SK-N-MC (cell line): ENCODE results near the gene WFDC2.
"Not testable (repeated sequence)": the region's sequence is repeated elsewhere in the genome, so short reads cannot be mapped to it uniquely, and the experiment has no call there.

Experiments used
- DNase-seq: peaks from one replicate; pipeline ENCODE4 v3.0.0-alpha.2; 2011; ENCODE audit warnings: low read depth, low spot score
- H3K27ac ChIP-seq: fragments of 200-600 bp; sonication (generic); 2 replicates; pipeline ENCODE4 v1.5.1; 2016; ENCODE audit warnings: mixed run types
- H3K36me3 ChIP-seq: fragments of 200-600 bp; sonication (generic); 2 replicates; pipeline ENCODE4 v1.6.1; 2017; ENCODE audit warnings: antibody characterized with exemption, low read length, mixed read lengths; ENCODE audit not compliant: insufficient read depth
- H3K4me3 ChIP-seq: fragments of 200-600 bp; sonication (generic); 2 replicates; pipeline ENCODE4 v1.5.1; 2016
- H3K9ac ChIP-seq: fragments of 200-600 bp; sonication (generic); 2 replicates; pipeline ENCODE4 v1.8.0; 2017; ENCODE audit warnings: mixed run types, mixed read lengths; ENCODE audit not compliant: insufficient read length
- H3K9me3 ChIP-seq: fragments of 200-600 bp; sonication (generic); 2 replicates; pipeline ENCODE4 v1.6.1; 2017; ENCODE audit warnings: low read depth, mild to moderate bottlenecking, antibody characterized with exemption, low read length, moderate library complexity, mixed read lengths
- EZH2 ChIP-seq: fragments of 200-600 bp; sonication (generic); IDR thresholded peaks from one replicate; pipeline ENCODE4 v1.6.1; 2017; ENCODE audit warnings: antibody characterized with exemption
- FOXP2 ChIP-seq: optimal IDR thresholded peaks from 2 replicates; pipeline ENCODE3; 2011; ENCODE audit warnings: mild to moderate bottlenecking, moderate library complexity; ENCODE audit not compliant: insufficient read depth; ENCODE audit errors: extremely low read length, control extremely low read depth
- POLR2AphosphoS5 ChIP-seq: IDR thresholded peaks from 2 replicates; pipeline ENCODE4 v1.6.1; 2012; ENCODE audit warnings: mild to moderate bottlenecking, low read depth, low read length, borderline replicate concordance

Gene WFDC2

DNA sequence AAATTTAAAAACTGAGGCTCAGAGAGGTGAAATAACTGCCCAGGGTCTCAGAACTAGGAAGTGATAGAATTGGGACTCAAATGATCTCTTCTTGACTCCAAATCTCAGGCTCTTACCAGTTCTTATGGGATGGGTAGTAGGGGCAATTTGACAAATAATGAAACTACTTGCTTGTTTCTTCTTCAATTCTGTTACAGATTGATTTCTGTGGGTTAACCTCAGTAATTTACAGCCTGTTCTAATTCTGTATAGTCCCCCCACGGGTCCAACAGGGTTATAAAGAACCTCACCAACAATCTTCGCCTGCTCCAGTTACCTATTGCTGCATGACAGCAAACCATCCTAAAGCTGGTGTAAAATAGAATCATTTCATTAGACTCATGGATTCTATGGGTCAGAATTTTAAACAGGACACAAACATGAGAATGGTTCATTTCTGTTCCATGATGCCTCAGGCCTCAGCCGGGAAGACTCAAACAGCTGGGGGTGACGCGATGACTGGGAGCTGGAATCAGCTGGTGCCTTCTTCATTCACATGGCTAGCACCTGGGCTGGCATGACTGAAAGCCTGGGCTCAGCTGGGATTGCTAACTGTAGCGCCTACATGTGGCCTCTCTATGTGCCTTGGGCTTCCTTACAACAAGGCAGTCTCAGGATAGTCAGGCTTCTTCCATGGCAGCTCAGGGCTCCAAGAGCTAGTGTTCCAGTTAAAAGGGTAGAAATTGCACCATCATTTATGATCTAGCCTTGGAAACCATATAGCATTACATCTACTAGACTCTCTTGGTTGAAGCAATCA lies 6.6 kb upstream of the WFDC2 start:
- Histone ChIP-seq H3K27ac (no peak overlapping the region), H3K9me3 (no peaks in the 10 kb centered on the region), H3K4me3 (no peak overlapping the region), H3K36me3 (no peaks in the 10 kb centered on the region), H3K9ac (no peak overlapping the region)
- DNase-seq = no peak
- TF ChIP-seq EZH2 = no peak
- TF ChIP-seq FOXP2 = no peak
- no peak for TF ChIP-seq POLR2AphosphoS5

DNA sequence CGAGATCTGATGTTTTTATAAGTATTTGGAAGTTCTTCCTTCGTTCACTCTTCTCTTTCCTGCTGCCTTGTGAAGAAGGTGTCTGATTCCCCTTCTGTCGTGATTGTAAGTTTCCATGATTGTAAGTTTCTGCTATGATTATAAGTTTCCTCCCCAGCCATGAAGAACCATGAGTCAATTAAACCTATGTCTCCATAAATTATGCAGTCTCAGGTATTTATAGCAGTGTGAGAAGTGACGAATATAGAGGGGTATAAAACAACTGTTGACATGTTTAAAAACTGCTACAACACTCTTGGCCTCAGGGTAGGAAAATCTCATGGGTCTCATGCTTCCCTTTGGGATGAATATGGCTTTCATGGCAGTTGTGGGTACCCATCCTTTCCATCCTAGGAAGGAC lies 5.8 kb upstream of the WFDC2 start:
- TF ChIP-seq FOXP2 (no peak), EZH2 (no peak), POLR2AphosphoS5 (no peak)
- Histone ChIP-seq H3K36me3 (no peaks in the 10 kb centered on the region), H3K9ac (no peak overlapping the region), H3K9me3 (no peaks in the 10 kb centered on the region), H3K27ac (no peak overlapping the region), H3K4me3 (no peak overlapping the region)
- DNase-seq = no peak

DNA sequence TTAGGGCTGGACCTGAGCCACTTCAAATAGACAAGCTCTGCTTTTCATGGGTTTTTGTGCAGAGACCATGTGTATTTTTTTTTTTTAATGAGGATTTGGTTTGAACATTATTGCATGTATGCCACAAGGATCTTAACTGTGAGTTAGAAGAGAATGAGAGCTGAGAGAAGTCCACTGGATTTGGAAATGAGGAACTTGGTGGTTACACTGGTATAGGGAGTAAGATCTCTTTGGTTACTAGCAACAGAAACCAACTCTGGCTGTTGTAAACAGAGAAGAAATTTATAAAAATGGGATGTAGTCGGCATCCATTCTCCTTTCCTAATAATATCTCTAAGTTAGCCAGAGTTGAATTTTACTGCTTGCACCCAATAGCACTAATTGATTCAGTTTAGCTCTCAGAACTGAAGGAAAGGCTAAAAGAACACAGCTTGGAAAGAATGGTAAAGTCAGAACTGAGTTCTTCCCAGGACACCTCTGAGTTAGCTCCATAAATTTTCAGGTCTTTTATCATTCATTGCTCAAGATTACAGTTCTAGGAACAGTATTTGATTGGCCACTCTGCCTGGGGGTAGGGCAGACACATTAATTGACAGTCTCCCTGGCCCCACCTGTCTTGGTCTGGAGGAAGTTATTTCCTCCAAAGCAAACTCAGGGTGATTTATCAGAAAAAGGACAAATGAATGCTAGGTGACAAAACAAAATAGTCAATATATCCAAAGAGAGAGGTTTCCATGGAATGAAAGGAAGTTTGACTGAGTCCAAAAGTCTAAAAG lies 3.9 kb upstream of the WFDC2 start:
- Histone ChIP-seq H3K9me3 (no peaks in the 10 kb centered on the region), H3K36me3 (no peaks in the 10 kb centered on the region), H3K4me3 (no peak overlapping the region), H3K27ac (no peak overlapping the region), H3K9ac (no peak overlapping the region)
- TF ChIP-seq POLR2AphosphoS5 (no peak), EZH2 (no peak), FOXP2 (no peak)
- DNase-seq = no peak

DNA sequence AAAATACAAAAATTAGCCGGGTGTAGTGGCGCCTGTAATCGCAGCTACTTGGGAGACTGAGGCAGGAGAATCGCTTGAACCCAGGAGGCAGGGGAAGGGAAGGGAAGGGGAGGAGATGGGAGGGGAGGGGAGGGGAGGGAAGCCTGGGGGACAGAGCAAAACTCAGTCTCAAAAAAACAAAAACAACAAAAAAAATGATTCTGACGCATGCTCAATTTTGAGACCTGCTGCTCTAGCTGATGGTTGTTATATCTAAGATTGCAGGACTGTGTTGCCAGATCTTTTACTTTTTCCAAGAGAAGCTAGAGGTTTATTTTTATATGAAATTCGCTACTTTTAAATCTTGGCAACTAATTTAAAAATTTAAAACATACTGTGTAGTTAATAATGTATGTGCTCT lies 2.4 kb upstream of the WFDC2 start:
- no peaks in the 10 kb centered on the region for H3K36me3 ChIP-seq
- H3K4me3 ChIP-seq = no peak overlapping the region
- no peak for TF ChIP-seq FOXP2
- no peak for TF ChIP-seq POLR2AphosphoS5
- TF ChIP-seq EZH2 = no peak
- no peak overlapping the region for H3K9ac ChIP-seq
- DNase-seq = no peak
- no peaks in the 10 kb centered on the region for H3K9me3 ChIP-seq
- H3K27ac ChIP-seq = no peak overlapping the region

DNA sequence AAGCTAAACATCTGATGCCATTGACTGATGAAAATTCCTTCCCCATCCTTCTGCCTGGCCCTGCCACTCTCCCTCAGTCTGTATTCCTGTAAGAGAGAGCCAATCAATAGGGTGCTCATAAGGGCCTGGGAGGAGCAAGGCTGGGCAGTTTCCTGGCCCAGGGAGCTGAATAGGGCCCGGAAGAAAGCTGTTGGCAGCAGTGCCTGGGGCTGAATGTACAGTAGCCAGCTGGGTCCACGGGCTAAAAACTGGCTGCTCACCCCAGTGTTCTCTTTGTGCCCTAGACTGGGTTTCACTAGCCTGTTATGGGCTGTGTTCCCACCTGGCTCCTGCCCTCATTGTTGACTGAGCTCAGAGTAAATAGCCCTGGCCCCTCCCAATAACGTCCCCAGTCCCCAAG lies 1.7 kb upstream of the WFDC2 start:
- H3K27ac ChIP-seq = no peak overlapping the region
- no peaks in the 10 kb centered on the region for H3K9me3 ChIP-seq
- DNase-seq = no peak
- H3K36me3 ChIP-seq = no peaks in the 10 kb centered on the region
- H3K4me3 ChIP-seq = no peak overlapping the region
- no peak overlapping the region for H3K9ac ChIP-seq
- no peak for TF ChIP-seq FOXP2
- TF ChIP-seq POLR2AphosphoS5 = no peak
- no peak for TF ChIP-seq EZH2

DNA sequence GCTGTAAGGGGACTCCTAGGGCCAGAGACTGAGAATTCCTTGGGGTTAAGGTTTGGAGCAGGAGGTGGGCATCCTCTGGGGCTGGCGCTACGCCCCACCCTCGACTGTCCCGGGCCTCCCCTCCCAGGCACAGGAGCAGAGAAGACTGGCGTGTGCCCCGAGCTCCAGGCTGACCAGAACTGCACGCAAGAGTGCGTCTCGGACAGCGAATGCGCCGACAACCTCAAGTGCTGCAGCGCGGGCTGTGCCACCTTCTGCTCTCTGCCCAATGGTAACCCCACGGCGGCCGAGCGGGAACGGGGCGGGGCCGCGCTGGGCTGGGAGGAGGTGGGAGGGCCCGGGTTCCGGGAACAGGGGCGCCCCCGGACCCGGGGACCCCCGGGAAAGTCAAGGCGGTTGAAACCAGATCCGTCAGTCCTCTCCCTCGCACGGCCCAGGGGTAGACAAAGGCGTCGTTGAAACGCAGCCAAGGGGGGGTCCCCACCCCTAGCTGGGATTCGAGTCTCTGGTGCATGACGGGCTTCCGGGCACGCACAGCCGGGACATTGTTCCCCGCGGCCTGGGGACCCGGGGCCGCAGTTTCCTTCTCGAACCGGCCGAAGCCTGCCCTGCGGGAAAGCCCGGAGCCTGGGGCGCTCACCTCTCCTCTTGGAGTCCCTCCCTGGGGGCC lies 844 bp downstream of the WFDC2 start:
- TF ChIP-seq FOXP2 = no peak
- TF ChIP-seq POLR2AphosphoS5 = no peak
- no peak for TF ChIP-seq EZH2
- Histone ChIP-seq H3K4me3 (peak overlapping the region; percentile 54; the same call in 1 of the 2 replicates), H3K9ac (no peak overlapping the region)

DNA sequence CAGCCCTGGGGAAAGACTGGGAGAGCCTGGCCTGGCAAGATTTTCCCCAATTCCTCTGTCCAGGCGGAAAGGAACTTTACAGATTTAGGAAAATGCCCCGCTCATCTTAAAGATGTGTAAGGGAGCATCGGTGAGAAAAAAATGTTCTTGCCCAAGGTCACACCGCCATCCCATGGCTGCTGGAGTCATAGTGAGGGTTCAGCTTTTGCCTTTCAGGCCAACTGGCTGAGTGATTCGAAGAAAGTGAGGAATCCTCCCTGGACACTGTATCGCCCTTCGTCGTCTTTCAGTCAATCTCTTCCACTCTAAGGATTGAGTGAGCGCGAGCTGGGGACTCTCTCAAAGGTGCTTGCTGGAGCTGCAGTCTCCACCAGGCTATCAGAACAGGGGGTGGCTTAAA lies 1.4 kb downstream of the WFDC2 start:
- H3K36me3 ChIP-seq = no peaks in the 10 kb centered on the region
- no peak overlapping the region for H3K27ac ChIP-seq
- TF ChIP-seq POLR2AphosphoS5 = no peak
- TF ChIP-seq EZH2 = no peak
- no peak for TF ChIP-seq FOXP2
- H3K4me3 ChIP-seq = peak overlapping the region; percentile 54; the same call in 1 of the 2 replicates
- no peaks in the 10 kb centered on the region for H3K9me3 ChIP-seq
- no peak overlapping the region for H3K9ac ChIP-seq
- no peak for DNase-seq

More for the DNA sequence above, 844 bp downstream of the WFDC2 start:
- Histone ChIP-seq H3K36me3 (no peaks in the 10 kb centered on the region), H3K27ac (no peak overlapping the region), H3K9me3 (no peaks in the 10 kb centered on the region)
- DNase-seq = no peak

DNA sequence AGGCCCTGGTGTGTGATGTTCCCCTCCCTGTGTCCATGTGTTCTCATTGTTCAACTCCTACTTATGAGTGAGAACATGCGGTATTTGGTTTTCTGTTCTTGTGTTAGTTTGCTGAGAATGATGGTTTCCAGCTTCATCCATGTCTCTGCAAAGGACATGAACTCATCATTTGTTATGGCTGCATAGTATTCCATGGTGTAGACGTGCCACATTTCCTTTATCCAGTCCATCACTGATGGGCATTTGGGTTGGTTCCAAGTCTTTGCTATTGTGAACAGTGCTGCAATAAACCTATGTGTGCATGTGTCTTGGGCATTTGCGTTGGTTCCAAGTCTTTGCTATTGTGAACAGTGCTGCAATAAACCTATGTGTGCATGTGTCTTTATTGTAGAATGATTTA lies 2.7 kb downstream of the WFDC2 start:
- not testable (repeated sequence) for H3K27ac ChIP-seq, H3K36me3 ChIP-seq, H3K9me3 ChIP-seq, H3K4me3 ChIP-seq, H3K9ac ChIP-seq, DNase-seq

DNA sequence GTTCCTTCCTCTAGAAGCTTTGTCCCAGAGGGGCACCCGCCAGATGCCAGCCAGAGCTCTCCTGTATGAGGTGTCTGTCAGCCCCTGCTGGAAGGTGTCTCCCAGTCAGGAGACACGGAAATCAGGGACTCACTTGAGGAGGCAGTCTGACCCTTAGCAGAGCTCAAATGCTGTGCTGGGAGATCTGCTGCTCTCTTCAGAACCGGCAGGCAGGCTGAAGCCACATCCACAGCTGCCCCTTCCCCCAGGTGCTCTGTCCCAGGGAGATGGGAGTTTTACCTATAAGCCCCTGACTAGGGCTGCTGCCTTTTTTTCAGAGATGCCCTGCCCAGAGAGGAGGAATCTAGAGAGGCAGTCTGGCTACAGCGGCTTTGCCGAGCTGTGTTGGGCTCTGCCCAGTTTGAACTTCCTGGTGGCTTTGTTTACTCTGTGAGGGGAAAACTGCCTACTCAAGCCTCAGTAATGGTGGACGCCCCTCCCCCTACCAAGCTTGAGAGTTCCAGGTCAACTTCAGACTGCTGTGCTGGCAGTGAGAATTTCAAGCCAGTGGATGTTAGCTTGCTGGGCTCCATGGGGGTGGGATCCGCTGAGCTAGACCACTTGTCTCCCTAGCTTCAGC lies 8.1 kb downstream of the WFDC2 start:
- H3K9ac ChIP-seq, DNase-seq, H3K9me3 ChIP-seq, H3K36me3 ChIP-seq, H3K27ac ChIP-seq, H3K4me3 ChIP-seq: not testable (repeated sequence)
